Measurements from ENCODE around the gene RIN1. TPM values are rescaled to one million over a fixed set of nuclear protein-coding genes. Genes with fewer than 3 reads are reported as not detected.
A peak's percentile ranks its signal among the peaks of the same experiment; 100 is the strongest.

Gene RIN1
- total and polyA plus RNA-seq, 2 of the 13 experiments (the other 11 are each of a cell fraction or from before 2014, with no cell fraction given): 2.4 to 4.1 TPM

- TF ChIP-seq, protein P1, sequence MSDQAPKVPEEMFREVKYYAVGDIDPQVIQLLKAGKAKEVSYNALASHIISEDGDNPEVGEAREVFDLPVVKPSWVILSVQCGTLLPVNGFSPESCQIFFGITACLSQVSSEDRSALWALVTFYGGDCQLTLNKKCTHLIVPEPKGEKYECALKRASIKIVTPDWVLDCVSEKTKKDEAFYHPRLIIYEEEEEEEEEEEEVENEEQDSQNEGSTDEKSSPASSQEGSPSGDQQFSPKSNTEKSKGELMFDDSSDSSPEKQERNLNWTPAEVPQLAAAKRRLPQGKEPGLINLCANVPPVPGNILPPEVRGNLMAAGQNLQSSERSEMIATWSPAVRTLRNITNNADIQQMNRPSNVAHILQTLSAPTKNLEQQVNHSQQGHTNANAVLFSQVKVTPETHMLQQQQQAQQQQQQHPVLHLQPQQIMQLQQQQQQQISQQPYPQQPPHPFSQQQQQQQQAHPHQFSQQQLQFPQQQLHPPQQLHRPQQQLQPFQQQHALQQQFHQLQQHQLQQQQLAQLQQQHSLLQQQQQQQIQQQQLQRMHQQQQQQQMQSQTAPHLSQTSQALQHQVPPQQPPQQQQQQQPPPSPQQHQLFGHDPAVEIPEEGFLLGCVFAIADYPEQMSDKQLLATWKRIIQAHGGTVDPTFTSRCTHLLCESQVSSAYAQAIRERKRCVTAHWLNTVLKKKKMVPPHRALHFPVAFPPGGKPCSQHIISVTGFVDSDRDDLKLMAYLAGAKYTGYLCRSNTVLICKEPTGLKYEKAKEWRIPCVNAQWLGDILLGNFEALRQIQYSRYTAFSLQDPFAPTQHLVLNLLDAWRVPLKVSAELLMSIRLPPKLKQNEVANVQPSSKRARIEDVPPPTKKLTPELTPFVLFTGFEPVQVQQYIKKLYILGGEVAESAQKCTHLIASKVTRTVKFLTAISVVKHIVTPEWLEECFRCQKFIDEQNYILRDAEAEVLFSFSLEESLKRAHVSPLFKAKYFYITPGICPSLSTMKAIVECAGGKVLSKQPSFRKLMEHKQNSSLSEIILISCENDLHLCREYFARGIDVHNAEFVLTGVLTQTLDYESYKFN (CRISPR knock-in tag; conservative IDR thresholded peaks at IDR 0.05): no peak; the same call in 1 of the 2 replicates
- TF ChIP-seq SP2 (CRISPR knock-in tag; IDR thresholded peaks at IDR 0.05) (no peak), HMGA1 (CRISPR knock-in tag; conservative IDR thresholded peaks at IDR 0.05) (no peak), HDAC1 (CRISPR knock-in tag; IDR thresholded peaks at IDR 0.05) (peak; percentile 60), NFATC3 (CRISPR knock-in tag; IDR thresholded peaks at IDR 0.05) (no peak), EZH2 (conservative IDR thresholded peaks at IDR 0.05; ENCODE audit: low read depth, low read length) (no peak), ARID2 (CRISPR knock-in tag; IDR thresholded peaks at IDR 0.05; ENCODE audit: borderline replicate concordance) (no peak), SMAD9 (CRISPR knock-in tag; IDR thresholded peaks at IDR 0.05) (peak; percentile 67; the same call in 1 of the 2 replicates), ZBTB7B (CRISPR knock-in tag; IDR thresholded peaks at IDR 0.05) (peak; percentile 85; the same call in 1 of the 2 replicates), RBM22 (optimal IDR thresholded peaks at IDR 0.05; ENCODE audit: low read length) (no peak), ZSCAN9 (CRISPR knock-in tag; IDR thresholded peaks at IDR 0.05; ENCODE audit: borderline replicate concordance) (no peak), ZNF510 (CRISPR knock-in tag; IDR thresholded peaks at IDR 0.05; ENCODE audit: low read depth) (no peak), CHD4 (IDR thresholded peaks at IDR 0.05; ENCODE audit: borderline replicate concordance, low read length) (no peak), SP140L (CRISPR knock-in tag; IDR thresholded peaks at IDR 0.05; ENCODE audit: borderline replicate concordance) (no peak), RBFOX2 (IDR thresholded peaks at IDR 0.05; ENCODE audit: low read depth, low read length) (no peak; the same call in 1 of the 2 replicates), ZBTB38 (CRISPR knock-in tag; IDR thresholded peaks at IDR 0.05) (peak; percentile 90), SAP130 (CRISPR knock-in tag; IDR thresholded peaks at IDR 0.05; ENCODE audit: low read depth) (peak; percentile 46), MIER2 (CRISPR knock-in tag; IDR thresholded peaks at IDR 0.05) (no peak), ZNF7 (CRISPR knock-in tag; IDR thresholded peaks at IDR 0.05) (no peak)
- TF ChIP-seq, protein P2, sequence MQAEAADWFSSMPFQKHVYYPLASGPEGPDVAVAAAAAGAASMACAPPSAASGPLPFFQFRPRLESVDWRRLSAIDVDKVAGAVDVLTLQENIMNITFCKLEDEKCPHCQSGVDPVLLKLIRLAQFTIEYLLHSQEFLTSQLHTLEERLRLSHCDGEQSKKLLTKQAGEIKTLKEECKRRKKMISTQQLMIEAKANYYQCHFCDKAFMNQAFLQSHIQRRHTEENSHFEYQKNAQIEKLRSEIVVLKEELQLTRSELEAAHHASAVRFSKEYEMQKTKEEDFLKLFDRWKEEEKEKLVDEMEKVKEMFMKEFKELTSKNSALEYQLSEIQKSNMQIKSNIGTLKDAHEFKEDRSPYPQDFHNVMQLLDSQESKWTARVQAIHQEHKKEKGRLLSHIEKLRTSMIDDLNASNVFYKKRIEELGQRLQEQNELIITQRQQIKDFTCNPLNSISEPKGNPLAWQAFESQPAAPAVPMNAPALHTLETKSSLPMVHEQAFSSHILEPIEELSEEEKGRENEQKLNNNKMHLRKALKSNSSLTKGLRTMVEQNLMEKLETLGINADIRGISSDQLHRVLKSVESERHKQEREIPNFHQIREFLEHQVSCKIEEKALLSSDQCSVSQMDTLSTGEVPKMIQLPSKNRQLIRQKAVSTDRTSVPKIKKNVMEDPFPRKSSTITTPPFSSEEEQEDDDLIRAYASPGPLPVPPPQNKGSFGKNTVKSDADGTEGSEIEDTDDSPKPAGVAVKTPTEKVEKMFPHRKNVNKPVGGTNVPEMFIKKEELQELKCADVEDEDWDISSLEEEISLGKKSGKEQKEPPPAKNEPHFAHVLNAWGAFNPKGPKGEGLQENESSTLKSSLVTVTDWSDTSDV (CRISPR knock-in tag; IDR thresholded peaks at IDR 0.05): peak; percentile 76; the same call in 1 of the 2 replicates
- TF ChIP-seq, protein P3, sequence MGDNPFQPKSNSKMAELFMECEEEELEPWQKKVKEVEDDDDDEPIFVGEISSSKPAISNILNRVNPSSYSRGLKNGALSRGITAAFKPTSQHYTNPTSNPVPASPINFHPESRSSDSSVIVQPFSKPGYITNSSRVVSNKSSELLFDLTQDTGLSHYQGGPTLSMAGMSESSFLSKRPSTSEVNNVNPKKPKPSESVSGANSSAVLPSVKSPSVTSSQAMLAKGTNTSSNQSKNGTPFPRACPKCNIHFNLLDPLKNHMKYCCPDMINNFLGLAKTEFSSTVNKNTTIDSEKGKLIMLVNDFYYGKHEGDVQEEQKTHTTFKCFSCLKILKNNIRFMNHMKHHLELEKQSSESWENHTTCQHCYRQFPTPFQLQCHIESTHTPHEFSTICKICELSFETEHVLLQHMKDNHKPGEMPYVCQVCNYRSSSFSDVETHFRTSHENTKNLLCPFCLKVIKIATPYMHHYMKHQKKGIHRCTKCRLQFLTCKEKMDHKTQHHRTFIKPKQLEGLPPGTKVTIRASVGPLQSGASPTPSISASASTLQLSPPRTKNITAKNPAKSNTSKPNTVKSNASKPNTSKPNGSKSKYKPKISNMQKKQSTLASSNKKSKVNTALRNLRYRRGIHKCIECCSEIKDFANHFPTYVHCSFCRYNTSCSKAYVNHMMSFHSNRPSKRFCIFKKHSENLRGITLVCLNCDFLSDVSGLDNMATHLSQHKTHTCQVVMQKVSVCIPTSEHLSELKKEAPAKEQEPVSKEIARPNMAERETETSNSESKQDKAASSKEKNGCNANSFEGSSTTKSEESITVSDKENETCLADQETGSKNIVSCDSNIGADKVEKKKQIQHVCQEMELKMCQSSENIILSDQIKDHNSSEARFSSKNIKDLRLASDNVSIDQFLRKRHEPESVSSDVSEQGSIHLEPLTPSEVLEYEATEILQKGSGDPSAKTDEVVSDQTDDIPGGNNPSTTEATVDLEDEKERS (CRISPR knock-in tag; IDR thresholded peaks at IDR 0.05): no peak; the same call in 1 of the 2 replicates
Observed at GRCh38 chr11:66346476-66347424, 10.5 kb upstream of the RIN1 start (continued).

All from HepG2 (cell line).